Measurements from ENCODE around the gene ACOXL.

DNA sequence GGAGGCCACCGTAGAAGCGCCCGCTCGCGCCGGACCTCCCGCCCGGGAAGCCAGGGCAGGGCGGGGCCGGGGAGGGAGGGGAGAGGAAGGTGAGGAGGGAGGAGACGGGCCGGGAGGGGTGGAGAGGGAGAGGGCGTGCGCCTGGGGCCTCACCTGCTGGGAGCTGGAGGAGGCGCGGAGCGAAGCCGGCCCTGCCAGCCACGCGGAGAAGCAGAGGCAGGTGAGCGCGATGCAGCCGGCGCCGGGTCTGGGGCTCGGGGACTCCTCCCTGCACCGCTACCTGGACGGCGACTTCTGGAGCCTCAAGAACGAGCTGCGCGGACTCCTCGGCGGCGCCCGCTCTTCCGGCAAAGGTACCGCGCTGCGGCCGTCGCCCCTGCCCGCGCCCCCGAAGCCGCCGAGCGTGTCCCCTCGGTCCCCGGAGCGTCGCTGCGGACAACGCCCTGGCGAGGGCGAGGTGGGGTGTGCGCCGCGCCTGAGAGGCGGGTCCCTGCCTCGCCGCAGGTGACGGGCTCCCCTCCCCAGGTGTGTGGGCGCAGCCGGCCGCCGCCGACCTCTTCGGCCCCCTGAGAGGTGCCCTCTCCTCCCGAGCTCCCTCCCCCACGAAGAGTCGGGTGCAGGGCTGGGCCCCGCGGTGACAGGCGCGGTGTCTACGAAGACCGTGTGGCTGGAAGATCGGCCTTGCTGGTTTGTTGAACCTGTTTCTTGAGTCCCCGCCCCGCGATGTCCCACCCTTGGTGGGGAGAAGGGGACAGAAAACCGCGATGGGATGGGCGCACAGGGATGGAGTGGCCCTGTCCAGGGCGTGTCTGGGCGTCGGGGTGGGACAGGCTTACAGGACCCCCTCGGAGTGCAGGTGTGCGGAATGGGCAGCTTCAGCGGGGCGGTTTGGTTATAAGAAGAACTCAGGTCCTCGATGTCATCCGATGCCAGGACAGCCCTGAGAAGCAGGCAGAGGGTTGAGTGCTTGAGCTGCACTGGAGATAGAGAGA is at the start of gene ACOXL:
- TF ChIP-seq, protein P1, sequence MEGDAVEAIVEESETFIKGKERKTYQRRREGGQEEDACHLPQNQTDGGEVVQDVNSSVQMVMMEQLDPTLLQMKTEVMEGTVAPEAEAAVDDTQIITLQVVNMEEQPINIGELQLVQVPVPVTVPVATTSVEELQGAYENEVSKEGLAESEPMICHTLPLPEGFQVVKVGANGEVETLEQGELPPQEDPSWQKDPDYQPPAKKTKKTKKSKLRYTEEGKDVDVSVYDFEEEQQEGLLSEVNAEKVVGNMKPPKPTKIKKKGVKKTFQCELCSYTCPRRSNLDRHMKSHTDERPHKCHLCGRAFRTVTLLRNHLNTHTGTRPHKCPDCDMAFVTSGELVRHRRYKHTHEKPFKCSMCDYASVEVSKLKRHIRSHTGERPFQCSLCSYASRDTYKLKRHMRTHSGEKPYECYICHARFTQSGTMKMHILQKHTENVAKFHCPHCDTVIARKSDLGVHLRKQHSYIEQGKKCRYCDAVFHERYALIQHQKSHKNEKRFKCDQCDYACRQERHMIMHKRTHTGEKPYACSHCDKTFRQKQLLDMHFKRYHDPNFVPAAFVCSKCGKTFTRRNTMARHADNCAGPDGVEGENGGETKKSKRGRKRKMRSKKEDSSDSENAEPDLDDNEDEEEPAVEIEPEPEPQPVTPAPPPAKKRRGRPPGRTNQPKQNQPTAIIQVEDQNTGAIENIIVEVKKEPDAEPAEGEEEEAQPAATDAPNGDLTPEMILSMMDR (IDR thresholded peaks at IDR 0.05), result no peak
- no peak for TF ChIP-seq POLR2A (IDR thresholded peaks at IDR 0.05)

Data from testis (tissue), 2 donors.